ENCODE data around the gene KAT8. TPM values are rescaled to one million over a fixed set of nuclear protein-coding genes. Genes with fewer than 3 reads are reported as not detected.

KAT8 gene
- total and polyA plus RNA-seq, 2 of the 13 experiments (the other 11 are each of a cell fraction or from before 2014, with no cell fraction given): 79.0 to 84.2 TPM

GRCh38 chr16:31141489-31142108, 24.1 kb downstream of the KAT8 start (continued):
- TF ChIP-seq NCOA2 (CRISPR knock-in tag; IDR thresholded peaks at IDR 0.05) (0 out of 2 replicates have a peak, but pooled peaks have one; percentile 2), PHF8 (CRISPR knock-in tag; IDR thresholded peaks at IDR 0.05) (peak; percentile 55; the same call in 1 of the 2 replicates), POLR2G (IDR thresholded peaks at IDR 0.05; ENCODE audit: low read depth, low read length) (no peak; the same call in none of the 2 replicates), TOE1 (CRISPR knock-in tag; IDR thresholded peaks at IDR 0.05) (no peak), ZNF263 (CRISPR knock-in tag; IDR thresholded peaks at IDR 0.05) (peak; percentile 57; the same call in 1 of the 2 replicates), ZNF850 (CRISPR knock-in tag; conservative IDR thresholded peaks at IDR 0.05) (no peak), ZNF800 (CRISPR knock-in tag; IDR thresholded peaks at IDR 0.05) (no peak), ZNF33A (CRISPR knock-in tag; IDR thresholded peaks at IDR 0.05; ENCODE audit: borderline replicate concordance) (no peak), ZBTB4 (CRISPR knock-in tag; IDR thresholded peaks at IDR 0.05; ENCODE audit: borderline replicate concordance) (no peak), NFATC3 (CRISPR knock-in tag; IDR thresholded peaks at IDR 0.05) (no peak), MYC (CRISPR knock-in tag; IDR thresholded peaks at IDR 0.05; ENCODE audit: borderline replicate concordance) (peak; percentile 47; the same call in 1 of the 2 replicates), ZNF543 (CRISPR knock-in tag; IDR thresholded peaks at IDR 0.05) (peak; percentile 29; the same call in 1 of the 2 replicates), MEF2D (CRISPR knock-in tag; IDR thresholded peaks at IDR 0.05) (no peak)
- TF ChIP-seq, protein P1, sequence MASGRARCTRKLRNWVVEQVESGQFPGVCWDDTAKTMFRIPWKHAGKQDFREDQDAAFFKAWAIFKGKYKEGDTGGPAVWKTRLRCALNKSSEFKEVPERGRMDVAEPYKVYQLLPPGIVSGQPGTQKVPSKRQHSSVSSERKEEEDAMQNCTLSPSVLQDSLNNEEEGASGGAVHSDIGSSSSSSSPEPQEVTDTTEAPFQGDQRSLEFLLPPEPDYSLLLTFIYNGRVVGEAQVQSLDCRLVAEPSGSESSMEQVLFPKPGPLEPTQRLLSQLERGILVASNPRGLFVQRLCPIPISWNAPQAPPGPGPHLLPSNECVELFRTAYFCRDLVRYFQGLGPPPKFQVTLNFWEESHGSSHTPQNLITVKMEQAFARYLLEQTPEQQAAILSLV (CRISPR knock-in tag; IDR thresholded peaks at IDR 0.05; ENCODE audit: borderline replicate concordance): 0 out of 2 replicates have a peak, but pooled peaks have one; percentile 34
- TF ChIP-seq, protein P2, sequence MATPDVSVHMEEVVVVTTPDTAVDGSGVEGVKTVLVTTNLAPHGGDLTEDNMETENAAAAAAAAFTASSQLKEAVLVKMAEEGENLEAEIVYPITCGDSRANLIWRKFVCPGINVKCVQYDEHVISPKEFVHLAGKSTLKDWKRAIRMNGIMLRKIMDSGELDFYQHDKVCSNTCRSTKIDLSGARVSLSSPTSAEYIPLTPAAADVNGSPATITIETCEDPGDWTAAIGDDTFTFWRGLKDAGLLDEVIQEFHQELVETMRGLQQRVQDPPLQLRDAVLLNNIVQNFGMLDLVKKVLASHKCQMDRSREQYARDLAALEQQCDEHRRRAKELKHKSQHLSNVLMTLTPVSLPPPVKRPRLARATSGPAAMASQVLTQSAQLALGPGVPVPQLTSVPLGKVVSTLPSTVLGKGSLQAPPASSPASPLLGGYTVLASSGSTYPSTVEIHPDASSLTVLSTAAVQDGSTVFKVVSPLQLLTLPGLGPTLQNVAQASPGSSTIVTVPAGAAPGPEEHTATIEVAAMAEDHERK (CRISPR knock-in tag; IDR thresholded peaks at IDR 0.05; ENCODE audit: low read depth): no peak
- TF ChIP-seq, protein P3, sequence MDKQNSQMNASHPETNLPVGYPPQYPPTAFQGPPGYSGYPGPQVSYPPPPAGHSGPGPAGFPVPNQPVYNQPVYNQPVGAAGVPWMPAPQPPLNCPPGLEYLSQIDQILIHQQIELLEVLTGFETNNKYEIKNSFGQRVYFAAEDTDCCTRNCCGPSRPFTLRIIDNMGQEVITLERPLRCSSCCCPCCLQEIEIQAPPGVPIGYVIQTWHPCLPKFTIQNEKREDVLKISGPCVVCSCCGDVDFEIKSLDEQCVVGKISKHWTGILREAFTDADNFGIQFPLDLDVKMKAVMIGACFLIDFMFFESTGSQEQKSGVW (CRISPR knock-in tag; IDR thresholded peaks at IDR 0.05; ENCODE audit: borderline replicate concordance): no peak

Measured in HepG2 (cell line).